Parathyroid adenoma (tissue), 2 donors: Measurements from ENCODE around the gene CACNA1F.

Experiments used
- H2AFZ ChIP-seq: fragments of 300-600 bp; sonication (generic); one replicate; pipeline ENCODE4 v1.7.0; 2017; ENCODE audit warnings: antibody characterized with exemption, mild to moderate bottlenecking
- H3K27ac ChIP-seq: fragments of 300-600 bp; sonication (generic); one replicate; pipeline ENCODE4 v1.7.0; 2017
- H3K27me3 ChIP-seq: fragments of 300-600 bp; sonication (generic); one replicate; pipeline ENCODE4 v1.7.0; 2017; ENCODE audit warnings: low read length; ENCODE audit not compliant: control insufficient read depth, insufficient read depth
- H3K36me3 ChIP-seq: fragments of 300-600 bp; sonication (generic); one replicate; pipeline ENCODE4 v1.7.0; 2017; ENCODE audit warnings: low read length; ENCODE audit not compliant: control insufficient read depth, insufficient read depth
- H3K4me1 ChIP-seq: fragments of 300-600 bp; sonication (generic); one replicate; pipeline ENCODE4 v1.7.0; 2017; ENCODE audit warnings: control low read depth
- H3K4me2 ChIP-seq: fragments of 300-600 bp; sonication (generic); one replicate; pipeline ENCODE4 v1.7.0; 2017; ENCODE audit warnings: low read length
- H3K4me3 ChIP-seq: fragments of 300-600 bp; sonication (generic); one replicate; pipeline ENCODE4 v1.7.0; 2017; ENCODE audit warnings: low read depth, low read length
- H3K79me2 ChIP-seq: fragments of 300-600 bp; sonication (generic); one replicate; pipeline ENCODE4 v1.7.0; 2017; ENCODE audit warnings: control low read depth
- H3K9ac ChIP-seq: fragments of 300-600 bp; sonication (generic); one replicate; pipeline ENCODE4 v1.7.0; 2017; ENCODE audit warnings: mild to moderate bottlenecking
- H3K9me3 ChIP-seq: fragments of 300-600 bp; sonication (generic); one replicate; pipeline ENCODE4 v1.7.0; 2017; ENCODE audit warnings: low read length; ENCODE audit not compliant: control insufficient read depth
- TF ChIP-seq, protein P1 (sequence below): fragments of 300-600 bp; sonication (generic); IDR thresholded peaks from one replicate; pipeline ENCODE4 v1.7.0; 2017; ENCODE audit warnings: antibody characterized with exemption, mild to moderate bottlenecking
- donor health status: primary hyperparathyroidism.

The CACNA1F gene

DNA sequence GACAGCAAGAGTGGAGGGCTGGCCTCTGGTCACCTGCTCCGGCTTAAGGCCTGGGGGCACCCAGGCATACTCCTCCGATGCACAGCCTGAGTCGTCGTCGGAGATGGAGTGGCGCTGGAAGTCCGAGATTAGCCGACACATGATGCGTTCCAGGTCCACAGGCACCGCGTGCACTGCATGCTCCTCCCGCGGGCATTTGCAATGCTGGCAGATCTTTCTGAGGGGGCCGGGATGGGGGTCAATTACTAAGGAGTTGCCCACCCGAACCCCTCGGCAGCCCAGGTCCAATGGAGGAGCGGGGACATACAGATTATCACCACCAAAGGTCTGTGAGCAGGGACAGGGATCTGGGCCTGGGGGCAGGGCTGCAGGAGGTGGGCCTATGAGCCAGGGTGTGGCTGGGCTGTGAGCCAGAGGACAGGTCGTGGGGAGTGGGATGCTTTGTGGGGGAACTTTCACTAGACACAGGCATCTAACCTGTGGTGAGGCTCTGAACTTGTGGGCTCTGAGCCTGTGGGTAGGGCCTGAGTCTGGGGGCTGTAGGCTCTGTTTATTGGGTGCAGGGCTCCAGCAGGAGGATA, 49.3 kb downstream of the CACNA1F start:
- H2AFZ ChIP-seq, result no peak overlapping the region
- TF ChIP-seq, protein P1, sequence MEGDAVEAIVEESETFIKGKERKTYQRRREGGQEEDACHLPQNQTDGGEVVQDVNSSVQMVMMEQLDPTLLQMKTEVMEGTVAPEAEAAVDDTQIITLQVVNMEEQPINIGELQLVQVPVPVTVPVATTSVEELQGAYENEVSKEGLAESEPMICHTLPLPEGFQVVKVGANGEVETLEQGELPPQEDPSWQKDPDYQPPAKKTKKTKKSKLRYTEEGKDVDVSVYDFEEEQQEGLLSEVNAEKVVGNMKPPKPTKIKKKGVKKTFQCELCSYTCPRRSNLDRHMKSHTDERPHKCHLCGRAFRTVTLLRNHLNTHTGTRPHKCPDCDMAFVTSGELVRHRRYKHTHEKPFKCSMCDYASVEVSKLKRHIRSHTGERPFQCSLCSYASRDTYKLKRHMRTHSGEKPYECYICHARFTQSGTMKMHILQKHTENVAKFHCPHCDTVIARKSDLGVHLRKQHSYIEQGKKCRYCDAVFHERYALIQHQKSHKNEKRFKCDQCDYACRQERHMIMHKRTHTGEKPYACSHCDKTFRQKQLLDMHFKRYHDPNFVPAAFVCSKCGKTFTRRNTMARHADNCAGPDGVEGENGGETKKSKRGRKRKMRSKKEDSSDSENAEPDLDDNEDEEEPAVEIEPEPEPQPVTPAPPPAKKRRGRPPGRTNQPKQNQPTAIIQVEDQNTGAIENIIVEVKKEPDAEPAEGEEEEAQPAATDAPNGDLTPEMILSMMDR, result no peak
- no peak overlapping the region for H3K4me3 ChIP-seq
- H3K4me1 ChIP-seq, result no peaks in the 10 kb centered on the region
- H3K9me3 ChIP-seq, result no peaks in the 10 kb centered on the region
- H3K27me3 ChIP-seq, result no peaks in the 10 kb centered on the region
- H3K27ac ChIP-seq, result no peak overlapping the region
- H3K4me2 ChIP-seq, result no peak overlapping the region
- H3K9ac ChIP-seq, result no peak overlapping the region
- no peaks in the 10 kb centered on the region for H3K79me2 ChIP-seq
- H3K36me3 ChIP-seq, result no peaks in the 10 kb centered on the region

DNA sequence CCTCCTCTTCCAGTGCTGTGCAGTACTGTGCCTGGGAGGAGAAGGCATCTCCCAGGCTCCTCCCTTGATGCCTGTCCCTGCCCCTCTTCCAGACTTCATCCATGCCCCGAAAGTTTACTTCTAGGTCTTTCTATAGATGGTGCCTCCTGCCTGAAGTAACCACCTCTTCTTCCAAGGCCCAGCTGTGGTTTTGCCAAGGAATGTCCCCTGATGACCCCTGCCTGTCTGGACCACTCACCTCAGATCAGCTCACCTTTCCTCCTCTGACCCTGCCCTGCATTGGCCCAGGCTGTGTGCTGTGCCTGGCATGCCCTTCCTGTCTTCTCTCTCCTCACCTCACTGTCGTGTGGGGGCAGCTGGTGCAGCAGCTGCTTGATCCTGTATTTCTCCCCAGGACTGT, 53.8 kb downstream of the CACNA1F start:
- Histone ChIP-seq H3K4me1 (no peaks in the 10 kb centered on the region), H3K4me2 (no peak overlapping the region), H3K9ac (no peak overlapping the region), H3K27me3 (no peaks in the 10 kb centered on the region), H3K4me3 (no peak overlapping the region), H3K9me3 (no peaks in the 10 kb centered on the region), H2AFZ (no peak overlapping the region), H3K36me3 (no peaks in the 10 kb centered on the region), H3K79me2 (no peaks in the 10 kb centered on the region), H3K27ac (no peak overlapping the region)
- TF ChIP-seq, protein P1, result no peak

DNA sequence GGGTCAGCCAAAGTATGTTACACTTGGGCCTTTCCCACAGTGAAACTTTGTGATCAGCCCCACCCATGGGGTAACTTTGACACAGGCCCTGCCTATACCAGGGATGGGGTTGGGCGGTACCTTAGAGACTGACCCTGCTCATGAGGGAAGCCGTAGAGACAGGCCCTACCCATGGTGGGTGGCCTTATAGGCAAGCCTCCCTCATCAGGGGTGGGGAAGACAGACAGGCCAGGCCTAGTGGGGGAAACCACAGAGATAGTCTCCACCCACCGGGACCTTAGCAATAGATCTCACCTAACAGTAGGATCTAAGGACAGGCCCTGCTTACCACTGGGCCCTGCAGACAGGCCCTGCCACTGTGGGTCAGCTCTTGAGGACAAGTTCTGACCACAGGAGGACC, 54.6 kb downstream of the CACNA1F start:
- TF ChIP-seq, protein P1, result no peak
- no peaks in the 10 kb centered on the region for H3K36me3 ChIP-seq
- H2AFZ ChIP-seq, result no peak overlapping the region
- H3K9ac ChIP-seq, result no peak overlapping the region
- no peaks in the 10 kb centered on the region for H3K9me3 ChIP-seq
- H3K27me3 ChIP-seq, result no peaks in the 10 kb centered on the region
- H3K79me2 ChIP-seq, result no peaks in the 10 kb centered on the region
- no peak overlapping the region for H3K4me3 ChIP-seq
- H3K4me2 ChIP-seq, result no peak overlapping the region
- H3K4me1 ChIP-seq, result no peaks in the 10 kb centered on the region
- H3K27ac ChIP-seq, result no peak overlapping the region

DNA sequence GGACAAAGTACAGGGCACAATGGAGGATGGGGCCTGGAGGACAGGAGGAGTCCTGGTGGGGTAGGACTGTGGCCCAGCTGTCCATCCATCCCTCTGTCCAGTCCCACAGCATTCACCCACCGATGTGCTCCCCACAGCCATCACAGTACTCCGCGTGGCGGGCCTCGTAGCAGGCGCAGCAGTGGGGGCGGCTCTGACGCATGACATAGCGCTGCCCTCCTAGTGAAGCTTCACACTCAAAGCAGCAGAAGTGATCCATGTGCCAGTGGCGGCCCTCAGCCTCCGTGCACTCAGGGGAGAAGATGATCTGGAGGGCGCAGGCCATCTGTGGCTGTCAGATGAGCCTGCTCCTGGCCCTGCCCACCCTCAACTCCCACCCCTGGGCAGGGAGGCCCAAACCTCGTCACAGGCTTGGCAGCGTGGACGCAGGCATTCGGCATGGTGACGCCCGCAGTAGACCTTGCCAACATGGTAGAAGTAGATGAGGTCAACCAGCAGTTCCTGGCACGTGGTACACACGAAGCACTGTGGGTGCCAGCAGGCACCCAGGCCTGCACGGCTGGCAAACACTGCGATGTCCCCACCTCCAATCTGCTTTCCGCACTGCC, 55.2 kb downstream of the CACNA1F start:
- H3K79me2 ChIP-seq, result no peaks in the 10 kb centered on the region
- no peaks in the 10 kb centered on the region for H3K27me3 ChIP-seq
- H3K4me1 ChIP-seq, result no peaks in the 10 kb centered on the region
- no peak overlapping the region for H3K4me2 ChIP-seq
- H3K36me3 ChIP-seq, result no peaks in the 10 kb centered on the region
- H3K27ac ChIP-seq, result no peak overlapping the region
- TF ChIP-seq, protein P1, result no peak
- H3K9ac ChIP-seq, result no peak overlapping the region
- no peak overlapping the region for H3K4me3 ChIP-seq
- no peak overlapping the region for H2AFZ ChIP-seq
- no peaks in the 10 kb centered on the region for H3K9me3 ChIP-seq

DNA sequence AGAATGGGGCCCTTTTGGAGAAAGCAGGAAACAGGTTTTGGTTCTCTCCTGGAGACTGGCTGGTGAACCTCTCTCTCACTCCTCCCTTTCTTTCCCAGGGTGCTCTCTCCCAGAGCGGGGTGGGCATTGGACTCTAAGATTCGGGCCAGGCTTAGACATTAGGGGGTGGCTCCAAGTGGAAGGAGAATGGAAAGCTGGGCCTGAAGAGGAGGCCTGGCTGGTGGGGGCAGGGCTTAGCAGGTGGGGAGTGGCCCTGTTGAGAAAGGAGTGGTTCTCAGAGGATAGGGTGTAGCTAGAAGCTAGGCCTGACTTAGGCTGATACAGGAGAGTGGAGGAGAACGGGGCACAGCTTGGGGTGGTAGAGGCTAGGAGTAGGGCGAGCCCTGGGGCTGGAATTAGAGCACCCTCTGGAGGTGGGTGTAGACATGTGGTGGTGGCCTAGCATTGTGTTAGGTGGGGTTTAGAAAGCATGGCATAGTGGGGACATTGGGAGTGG, 55.8 kb downstream of the CACNA1F start:
- no peaks in the 10 kb centered on the region for H3K79me2 ChIP-seq
- no peak overlapping the region for H3K4me2 ChIP-seq
- no peak overlapping the region for H3K4me3 ChIP-seq
- H3K9me3 ChIP-seq, result no peaks in the 10 kb centered on the region
- TF ChIP-seq, protein P1, result no peak
- H3K27me3 ChIP-seq, result no peaks in the 10 kb centered on the region
- H3K27ac ChIP-seq, result no peak overlapping the region
- no peak overlapping the region for H2AFZ ChIP-seq
- H3K4me1 ChIP-seq, result no peaks in the 10 kb centered on the region
- no peaks in the 10 kb centered on the region for H3K36me3 ChIP-seq
- no peak overlapping the region for H3K9ac ChIP-seq
